Stomach (tissue), 9 donors: ENCODE measurements around the gene MYOM1. TPM values are rescaled to one million over a fixed set of nuclear protein-coding genes. Genes with fewer than 3 reads are reported as not detected.

ENCODE experiments used
- DNase-seq, 2 donors: peaks; one replicate each; pipeline versions ENCODE4 v3.0.0 to v3.0.0-alpha.2; 2013 to 2019
- H3K27ac ChIP-seq, 5 donors: fragments of 200-600 bp in 4 of 5; sonication (generic) in 4 of 5; one replicate each; pipeline ENCODE4 v1.5.1; 2013 to 2019; ENCODE audit warnings: mild to moderate bottlenecking in 1 of 5, moderate library complexity in 1 of 5
- H3K27me3 ChIP-seq, 3 donors: fragments of 200-600 bp; sonication (generic); one replicate each; pipeline ENCODE4 v1.5.1; 2017 to 2019; ENCODE audit warnings: mixed run types in 1 of 3
- H3K36me3 ChIP-seq, 4 donors: fragments of 200-600 bp; sonication (generic); 1 replicate in 3 of 4; 2 replicates in 1 of 4; pipeline ENCODE4 v1.5.1; 2016 to 2019
- H3K4me1 ChIP-seq, 4 donors: fragments of 200-600 bp; sonication (generic); one replicate each; pipeline ENCODE4 v1.5.1; 2016 to 2019
- H3K4me3 ChIP-seq, 4 donors: fragments of 200-600 bp; sonication (generic) in 3 of 4; one replicate each; pipeline ENCODE4 v1.5.1; 2016 to 2019; ENCODE audit warnings: mild to moderate bottlenecking in 1 of 4
- H3K9me3 ChIP-seq, 4 donors: fragments of 200-600 bp; sonication (generic); one replicate each; pipeline ENCODE4 v1.5.1; 2016 to 2019
- EP300 ChIP-seq: sonication (generic); formaldehyde crosslinking; IDR thresholded peaks from one replicate; pipeline ENCODE4 v1.6.1; 2017; ENCODE audit warnings: antibody characterized with exemption
- POLR2A ChIP-seq, 4 donors: fragments of 450-650 bp; IDR thresholded peaks; one replicate each; pipeline ENCODE4 v1.6.1; 2016; ENCODE audit warnings: antibody characterized with exemption in 4 of 4, control low read depth in 2 of 4, mild to moderate bottlenecking in 1 of 4, moderate library complexity in 1 of 4
- POLR2AphosphoS5 ChIP-seq, 3 donors: sonication (generic); formaldehyde crosslinking; IDR thresholded peaks; one replicate each; pipeline ENCODE4 v1.6.1; 2016; ENCODE audit warnings: antibody characterized with exemption in 3 of 3
- WGBS, 5 donors: extraction: QIAGEN DNeasy Blood & Tissue Kit in 3 of 5; methylation state at CpG; one replicate each; pipeline versions ENCODE4 v1.1.5 to v1.1.7; 2013 to 2018; 5-methylcytosine and 5-hydroxymethylcytosine counted together
- intact Hi-C: fragments of 100-400 bp; cut with DNase I; formaldehyde crosslinking; loops from one replicate; pipeline ENCODE4 v1.15.1; 2023; ENCODE audit warnings: low total_unique reads
- polyA plus RNA-seq, 3 donors: library from polyadenylated mRNA; stranded (reverse); fragments of 200-250 nt; gene quantifications; one replicate each; pipeline ENCODE4 v1.2.3, GENCODE V29; 2013
- total RNA-seq, 5 donors: library from RNA; depleted of rRNA; stranded (reverse); fragments of >200 nt; gene quantifications; one replicate each; pipeline versions ENCODE4 v1.1.0 to v1.2.3, GENCODE V29; 2014 to 2016
- TF ChIP-seq, protein P1 (sequence below), 7 experiments: fragments of 450-650 bp in 4 of 7; fragments of 200-600 bp in 3 of 7; sonication (generic) in 3 of 7; IDR thresholded peaks; one replicate each; pipeline ENCODE4 v1.5.1; 2016 to 2019; ENCODE audit warnings: antibody characterized with exemption in 7 of 7, control low read depth in 2 of 7, mild to moderate bottlenecking in 1 of 7
- donor health status: healthy with polysubstance abuse.
- donor health status: Bipolar disorder and iron deficiency.
- donor health status: healthy.

MYOM1 gene
- total and polyA plus RNA-seq, 8 donors: 1.2 to 37.9 (median 3.5) TPM

GRCh38 chr18:3152294-3152693 is 67.5 kb downstream of the MYOM1 start:
- TF ChIP-seq EP300 (no peak), POLR2A (IDR thresholded peaks at IDR 0.05) (no peak), POLR2AphosphoS5 (IDR thresholded peaks at IDR 0.05) (no peak)
- TF ChIP-seq, protein P1, sequence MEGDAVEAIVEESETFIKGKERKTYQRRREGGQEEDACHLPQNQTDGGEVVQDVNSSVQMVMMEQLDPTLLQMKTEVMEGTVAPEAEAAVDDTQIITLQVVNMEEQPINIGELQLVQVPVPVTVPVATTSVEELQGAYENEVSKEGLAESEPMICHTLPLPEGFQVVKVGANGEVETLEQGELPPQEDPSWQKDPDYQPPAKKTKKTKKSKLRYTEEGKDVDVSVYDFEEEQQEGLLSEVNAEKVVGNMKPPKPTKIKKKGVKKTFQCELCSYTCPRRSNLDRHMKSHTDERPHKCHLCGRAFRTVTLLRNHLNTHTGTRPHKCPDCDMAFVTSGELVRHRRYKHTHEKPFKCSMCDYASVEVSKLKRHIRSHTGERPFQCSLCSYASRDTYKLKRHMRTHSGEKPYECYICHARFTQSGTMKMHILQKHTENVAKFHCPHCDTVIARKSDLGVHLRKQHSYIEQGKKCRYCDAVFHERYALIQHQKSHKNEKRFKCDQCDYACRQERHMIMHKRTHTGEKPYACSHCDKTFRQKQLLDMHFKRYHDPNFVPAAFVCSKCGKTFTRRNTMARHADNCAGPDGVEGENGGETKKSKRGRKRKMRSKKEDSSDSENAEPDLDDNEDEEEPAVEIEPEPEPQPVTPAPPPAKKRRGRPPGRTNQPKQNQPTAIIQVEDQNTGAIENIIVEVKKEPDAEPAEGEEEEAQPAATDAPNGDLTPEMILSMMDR (IDR thresholded peaks at IDR 0.05): no peak
- peaks cover 0 to 39% (median 8%) of the 10 kb centered on the region in 4 donors for H3K4me1 ChIP-seq
- 52 to 100% (median 95%) methylated on average over 1 of the region's 1 CpG for WGBS, 5 donors
- H3K27me3 ChIP-seq: no peaks in the 10 kb centered on the region
- DNase-seq: no peak
- no peaks in the 10 kb centered on the region for H3K36me3 ChIP-seq
- intact Hi-C loops: loop anchor here (5.0 kb wide), 1 partner anchor 220 kb away; no protein-coding TSS in a partner anchor
- no peak overlapping the region for H3K27ac ChIP-seq
- H3K9me3 ChIP-seq: no peaks in the 10 kb centered on the region
- H3K4me3 ChIP-seq: no peak overlapping the region

- WGBS, 5 donors: 39 to 49% (median 44%) methylated on average over 18 of the region's 18 CpGs
- Histone ChIP-seq H3K4me1 (peaks cover 0 to 39% (median 8%) of the 10 kb centered on the region in 4 donors), H3K36me3 (no peaks in the 10 kb centered on the region), H3K4me3 (no peak overlapping the region), H3K9me3 (no peaks in the 10 kb centered on the region), H3K27ac (no peak overlapping the region), H3K27me3 (no peaks in the 10 kb centered on the region)
- intact Hi-C loops: loop anchor here (5.0 kb wide), 1 partner anchor 219 kb away; no protein-coding TSS in a partner anchor
- DNase-seq: peak in 1 of 2 donors; percentile 53
- TF ChIP-seq, protein P1 (IDR thresholded peaks at IDR 0.05): peak in 5 of 7 experiments; percentile 31 to 80 (median 73)
- no peak for TF ChIP-seq POLR2A (IDR thresholded peaks at IDR 0.05)
Measured at GRCh38 chr18:3151399-3152264, 68.1 kb downstream of the MYOM1 start.

GRCh38 chr18:3150688-3151087 is 69.1 kb downstream of the MYOM1 start:
- Histone ChIP-seq H3K27ac (no peak overlapping the region), H3K27me3 (no peaks in the 10 kb centered on the region), H3K36me3 (no peaks in the 10 kb centered on the region), H3K4me1 (peaks cover 0 to 33% (median 4%) of the 10 kb centered on the region in 4 donors), H3K4me3 (no peak overlapping the region), H3K9me3 (no peaks in the 10 kb centered on the region)
- no peak for DNase-seq
- no peak for TF ChIP-seq POLR2A (IDR thresholded peaks at IDR 0.05)
- TF ChIP-seq, protein P1 (IDR thresholded peaks at IDR 0.05): no peak
- intact Hi-C loops: loop anchor here (5.0 kb wide), 1 partner anchor 218 kb away; no protein-coding TSS in a partner anchor
- 85 to 100% (median 98%) methylated on average over 2 of the region's 2 CpGs for WGBS, 5 donors

DNA sequence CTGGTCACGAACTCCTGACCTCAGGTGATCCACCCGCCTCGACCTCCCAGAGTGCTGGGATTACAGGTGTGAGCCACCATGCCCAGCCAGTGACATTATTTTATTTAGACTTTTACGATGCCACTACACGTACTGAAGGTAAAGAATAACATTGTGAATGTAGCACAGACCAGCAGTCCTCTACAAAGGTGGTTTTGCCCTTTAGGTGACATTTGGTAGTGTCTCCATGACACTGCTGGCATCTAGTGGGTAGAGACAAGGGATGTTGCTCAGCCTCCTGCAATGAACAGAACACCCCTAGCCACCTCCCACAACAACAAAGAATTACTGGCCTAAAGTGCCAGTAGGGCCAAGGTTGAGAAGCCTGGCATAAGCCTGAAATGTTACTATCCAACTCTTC is 69.5 kb downstream of the MYOM1 start:
- Histone ChIP-seq H3K27me3 (no peaks in the 10 kb centered on the region), H3K4me1 (peaks cover 0 to 33% (median 2%) of the 10 kb centered on the region in 4 donors), H3K9me3 (no peaks in the 10 kb centered on the region), H3K4me3 (no peak overlapping the region), H3K36me3 (no peaks in the 10 kb centered on the region), H3K27ac (no peak overlapping the region)
- TF ChIP-seq, protein P1 (IDR thresholded peaks at IDR 0.05): no peak
- TF ChIP-seq POLR2A (IDR thresholded peaks at IDR 0.05) (no peak), POLR2AphosphoS5 (IDR thresholded peaks at IDR 0.05) (no peak), EP300 (no peak)
- intact Hi-C loops: loop anchor here (5.0 kb wide), 1 partner anchor 218 kb away; no protein-coding TSS in a partner anchor
- 92 to 96% (median 94%) methylated on average over 5 of the region's 5 CpGs for WGBS, 5 donors
- DNase-seq: no peak
